PC-9 (cell line): ENCODE results near the gene VMA21. TPM values are rescaled to one million over a fixed set of nuclear protein-coding genes. Genes with fewer than 3 reads are reported as not detected.

Experiments used
- BruUV-seq: library from RNA; stranded (reverse); fragments of 400-500 nt; replicated peaks from 2 replicates; lab custom pipeline; 2021; lab: Mats Ljungman, UMichigan
- CTCF ChIA-PET: fragments of 300-600 bp; sonication (Branson Sonifier 250); formaldehyde crosslinking; loops from one replicate; lab custom pipeline; 2022; ENCODE audit warnings: antibody characterized with exemption; lab: Charles Lee
- POLR2A ChIA-PET: fragments of 300-600 bp; sonication (Branson Sonifier 250); formaldehyde crosslinking; loops from one replicate; lab custom pipeline; 2022; ENCODE audit warnings: antibody characterized with exemption; ENCODE audit not compliant: unreplicated experiment; lab: Charles Lee
- DNase-seq, 2 experiments: peaks; one replicate each; pipeline versions ENCODE4 v3.0.0 to v3.0.0-alpha.2; 2015 to 2022; ENCODE audit warnings: mixed read lengths in 1 of 2
- H2AFZ ChIP-seq: fragments of 200-600 bp; sonication (generic); 2 replicates; pipeline ENCODE4 v1.8.1; 2017; ENCODE audit warnings: antibody characterized with exemption
- H3F3A ChIP-seq: fragments of 200-600 bp; sonication (generic); 2 replicates; pipeline ENCODE4 v1.8.1; 2017; ENCODE audit warnings: antibody characterized with exemption, mild to moderate bottlenecking, low read depth; ENCODE audit not compliant: insufficient read depth
- H3K27ac ChIP-seq: fragments of 200-600 bp; sonication (generic); 2 replicates; pipeline ENCODE4 v1.6.1; 2016; ENCODE audit warnings: mixed run types
- H3K27me3 ChIP-seq: fragments of 200-600 bp; sonication (generic); 2 replicates; pipeline ENCODE4 v1.6.1; 2016; ENCODE audit warnings: low read depth, mixed run types; ENCODE audit not compliant: insufficient read depth
- H3K36me3 ChIP-seq: fragments of 200-600 bp; sonication (generic); 2 replicates; pipeline ENCODE4 v1.6.1; 2016; ENCODE audit warnings: low read depth, mixed run types
- H3K4me1 ChIP-seq: fragments of 200-600 bp; sonication (generic); replicated peaks from 2 replicates; pipeline ENCODE4 v1.6.1; 2016; ENCODE audit warnings: mixed run types; ENCODE audit not compliant: insufficient read depth
- H3K4me2 ChIP-seq: fragments of 200-600 bp; sonication (generic); 2 replicates; pipeline ENCODE4 v1.6.1; 2017; ENCODE audit warnings: mixed run types
- H3K4me3 ChIP-seq: fragments of 200-600 bp; sonication (generic); 2 replicates; pipeline ENCODE4 v1.6.1; 2016; ENCODE audit warnings: mixed run types
- H3K79me2 ChIP-seq: fragments of 200-600 bp; sonication (generic); 2 replicates; pipeline ENCODE4 v1.6.1; 2017; ENCODE audit warnings: low read depth, mixed run types
- H3K9me2 ChIP-seq: fragments of 200-600 bp; sonication (generic); 2 replicates; pipeline ENCODE4 v1.8.1; 2017; ENCODE audit warnings: mild to moderate bottlenecking; ENCODE audit not compliant: insufficient read depth
- H3K9me3 ChIP-seq: fragments of 200-600 bp; sonication (generic); 2 replicates; pipeline ENCODE4 v1.8.1; 2016; ENCODE audit warnings: low read depth; ENCODE audit not compliant: insufficient read depth
- H4K20me1 ChIP-seq: fragments of 200-600 bp; sonication (generic); 2 replicates; pipeline ENCODE4 v1.8.1; 2017; ENCODE audit not compliant: insufficient read depth
- EZH2 ChIP-seq: fragments of 200-600 bp; sonication (generic); IDR thresholded peaks from 2 replicates; pipeline ENCODE4 v1.8.0; 2017; ENCODE audit warnings: antibody characterized with exemption, low read depth
- intact Hi-C: fragments of 100-400 bp; cut with micrococcal nuclease; formaldehyde crosslinking; loops from one replicate; pipeline ENCODE4 v1.10.0; 2022; ENCODE audit not compliant: unreplicated experiment
- total RNA-seq: library from RNA; stranded (reverse); gene quantifications from 2 replicates; pipeline ENCODE4 v1.2.3, GENCODE V29; 2021
- TF ChIP-seq, protein P1 (sequence below): fragments of 200-600 bp; sonication (generic); conservative IDR thresholded peaks from 2 replicates; pipeline ENCODE4 v1.6.1; 2017; ENCODE audit warnings: mixed run types, antibody characterized with exemption, mild to moderate bottlenecking, moderate library complexity

VMA21 gene
- total RNA-seq, 1 experiment from 2014 or later = 58.4 TPM

DNA sequence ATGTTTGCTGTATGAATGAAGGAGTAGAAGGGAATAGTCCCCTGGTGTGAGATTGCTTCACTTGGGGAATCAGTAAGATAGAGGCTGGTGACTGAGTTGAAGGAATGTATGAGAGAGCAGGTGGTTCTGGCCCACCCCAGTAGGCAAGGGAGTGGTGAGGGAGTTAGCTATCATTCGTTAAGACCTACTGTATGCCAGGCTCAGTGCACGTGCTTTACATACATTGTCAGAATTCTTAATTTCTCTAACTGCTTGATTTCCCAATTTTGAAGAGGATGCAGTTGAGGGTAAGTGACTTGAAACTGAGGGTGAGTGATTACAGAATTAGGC lies 700 bp downstream of the VMA21 start:
- Histone ChIP-seq H3K27ac (peak overlapping the region; percentile 82), H3K4me2 (peak overlapping the region; percentile 84), H3K4me1 (peaks cover 40% of the 10 kb centered on the region), H3F3A (peaks cover 17% of the 10 kb centered on the region), H4K20me1 (peaks cover 49% of the 10 kb centered on the region), H2AFZ (peak overlapping the region; percentile 95), H3K27me3 (no peaks in the 10 kb centered on the region), H3K36me3 (no peaks in the 10 kb centered on the region), H3K4me3 (peak overlapping the region; percentile 97), H3K9me2 (no peaks in the 10 kb centered on the region), H3K9me3 (no peaks in the 10 kb centered on the region), H3K79me2 (peaks cover 57% of the 10 kb centered on the region)
- POLR2A ChIA-PET = interaction anchor here (0.6 kb wide), 2 partner anchors 79 to 1433 kb away, joined by 4 read pairs; partner anchors contain the start of gene NSDHL
- CTCF ChIA-PET = no interaction called here
- BruUV-seq = TSS peak; percentile 61
- TF ChIP-seq, protein P1, sequence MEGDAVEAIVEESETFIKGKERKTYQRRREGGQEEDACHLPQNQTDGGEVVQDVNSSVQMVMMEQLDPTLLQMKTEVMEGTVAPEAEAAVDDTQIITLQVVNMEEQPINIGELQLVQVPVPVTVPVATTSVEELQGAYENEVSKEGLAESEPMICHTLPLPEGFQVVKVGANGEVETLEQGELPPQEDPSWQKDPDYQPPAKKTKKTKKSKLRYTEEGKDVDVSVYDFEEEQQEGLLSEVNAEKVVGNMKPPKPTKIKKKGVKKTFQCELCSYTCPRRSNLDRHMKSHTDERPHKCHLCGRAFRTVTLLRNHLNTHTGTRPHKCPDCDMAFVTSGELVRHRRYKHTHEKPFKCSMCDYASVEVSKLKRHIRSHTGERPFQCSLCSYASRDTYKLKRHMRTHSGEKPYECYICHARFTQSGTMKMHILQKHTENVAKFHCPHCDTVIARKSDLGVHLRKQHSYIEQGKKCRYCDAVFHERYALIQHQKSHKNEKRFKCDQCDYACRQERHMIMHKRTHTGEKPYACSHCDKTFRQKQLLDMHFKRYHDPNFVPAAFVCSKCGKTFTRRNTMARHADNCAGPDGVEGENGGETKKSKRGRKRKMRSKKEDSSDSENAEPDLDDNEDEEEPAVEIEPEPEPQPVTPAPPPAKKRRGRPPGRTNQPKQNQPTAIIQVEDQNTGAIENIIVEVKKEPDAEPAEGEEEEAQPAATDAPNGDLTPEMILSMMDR = no peak
- no peak for TF ChIP-seq EZH2
- intact Hi-C loops = loop anchor here (10.0 kb wide), 1 partner anchor 503 kb away; the partner anchor contains the start of gene CD99L2
- no peak for DNase-seq

DNA sequence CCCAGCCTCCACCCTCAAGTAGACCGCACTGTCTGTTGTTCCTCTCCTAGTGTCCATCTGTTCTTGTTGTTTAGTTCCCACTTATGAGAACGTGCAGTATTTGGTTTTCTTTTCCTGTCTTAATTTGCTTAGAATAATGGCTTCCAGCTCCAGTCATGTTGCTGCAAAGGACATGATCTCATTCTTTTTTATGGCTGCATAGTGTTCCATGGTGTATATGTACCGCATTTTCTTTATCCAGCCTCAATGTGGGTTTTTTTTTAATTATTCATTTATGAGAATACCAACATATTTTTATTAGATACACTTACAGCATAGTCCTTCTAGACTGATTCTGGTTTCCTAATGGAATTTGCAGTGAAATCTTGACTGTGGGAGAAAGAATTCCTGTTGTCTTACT lies 1.3 kb downstream of the VMA21 start:
- intact Hi-C loops = loop anchor here (10.0 kb wide), 1 partner anchor 504 kb away; the partner anchor contains the start of gene CD99L2
- Histone ChIP-seq H4K20me1 (peaks cover 55% of the 10 kb centered on the region), H3K27ac (no peak overlapping the region), H3K4me2 (peak overlapping the region; percentile 84), H2AFZ (no peak overlapping the region), H3F3A (peaks cover 17% of the 10 kb centered on the region), H3K27me3 (no peaks in the 10 kb centered on the region), H3K9me2 (no peaks in the 10 kb centered on the region), H3K9me3 (no peaks in the 10 kb centered on the region), H3K4me1 (peaks cover 40% of the 10 kb centered on the region), H3K36me3 (0 out of 2 replicates have a peak, but pooled peaks cover 2% of the 10 kb centered on the region), H3K4me3 (peak overlapping the region; percentile 97), H3K79me2 (peaks cover 63% of the 10 kb centered on the region)
- no TSS peak for BruUV-seq
- no peak for TF ChIP-seq EZH2
- TF ChIP-seq, protein P1 = no peak
- POLR2A ChIA-PET = no interaction called here
- CTCF ChIA-PET = no interaction called here
- DNase-seq = no peak

DNA sequence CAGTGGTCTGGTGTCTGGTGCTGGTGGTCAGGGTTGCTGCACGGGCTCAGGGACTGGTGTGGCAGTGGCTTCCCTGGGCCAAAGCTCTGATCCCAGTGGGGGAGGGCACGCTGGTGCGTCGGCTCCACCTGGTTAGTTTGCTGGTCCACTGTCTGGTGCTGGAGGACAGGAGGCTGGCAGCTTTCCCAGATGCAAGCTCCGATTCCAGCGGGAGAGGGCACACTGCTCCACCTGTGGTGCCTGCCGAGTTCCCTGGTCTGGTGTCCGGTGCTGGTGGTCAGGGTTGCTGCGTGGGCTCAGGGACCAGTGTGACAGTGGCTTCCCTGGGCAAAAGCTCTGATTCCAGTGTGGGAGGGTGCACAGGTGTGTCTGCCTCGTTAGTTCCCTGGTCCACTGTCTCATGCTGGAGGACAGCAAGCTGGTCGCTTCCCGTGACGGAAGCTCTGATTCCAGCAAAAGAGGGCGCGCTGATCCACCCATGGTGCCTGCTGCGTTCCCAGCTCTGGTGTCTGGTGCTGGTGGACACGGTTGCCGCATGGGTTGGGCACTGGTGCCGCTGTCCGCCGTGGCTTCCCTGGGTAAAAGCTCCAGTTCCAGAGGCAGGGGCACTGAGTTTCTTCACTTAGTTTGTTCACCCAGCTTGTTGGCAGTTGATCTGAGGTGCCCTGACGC lies 5.8 kb downstream of the VMA21 start:
- no peaks in the 10 kb centered on the region; the same call in 1 of the 2 replicates for H3F3A ChIP-seq
- peaks cover 76% of the 10 kb centered on the region for H3K79me2 ChIP-seq
- intact Hi-C loops = no loop called here
- H4K20me1 ChIP-seq = peaks cover 86% of the 10 kb centered on the region
- DNase-seq = no peak
- peaks cover 29% of the 10 kb centered on the region for H3K36me3 ChIP-seq
- H3K9me3 ChIP-seq = no peaks in the 10 kb centered on the region
- no peak overlapping the region for H3K27ac ChIP-seq
- peaks cover 25% of the 10 kb centered on the region for H3K4me1 ChIP-seq
- ChIA-PET POLR2A (no interaction called here), CTCF (no interaction called here)
- BruUV-seq = no TSS peak
- H3K4me3 ChIP-seq = no peak overlapping the region
- TF ChIP-seq, protein P1 = no peak
- no peak for TF ChIP-seq EZH2
- H3K27me3 ChIP-seq = no peaks in the 10 kb centered on the region
- no peak overlapping the region for H2AFZ ChIP-seq
- no peak overlapping the region for H3K4me2 ChIP-seq
- H3K9me2 ChIP-seq = no peaks in the 10 kb centered on the region
